Adipocyte (in vitro differentiated cells): ENCODE data around the gene GPR157.

Experiments used
- DNase-seq: peaks from one replicate; pipeline ENCODE4 v3.0.0-alpha.2; 2015; ENCODE audit warnings: low read depth
- H3K27me3 ChIP-seq: replicated peaks from 2 replicates; pipeline ENCODE4 v1.7.0; 2013; ENCODE audit warnings: mild to moderate bottlenecking, low read length, moderate library complexity; ENCODE audit not compliant: control insufficient read depth, insufficient read depth
- H3K36me3 ChIP-seq: 2 replicates; pipeline ENCODE4 v1.7.0; 2013; ENCODE audit warnings: low read length, mild to moderate bottlenecking, moderate library complexity; ENCODE audit not compliant: control insufficient read depth, insufficient read depth, severe bottlenecking
- H3K4me1 ChIP-seq: 2 replicates; pipeline ENCODE4 v1.7.0; 2013; ENCODE audit warnings: mild to moderate bottlenecking, low read length, moderate library complexity; ENCODE audit not compliant: control insufficient read depth, insufficient read depth
- H3K4me3 ChIP-seq: 2 replicates; pipeline ENCODE4 v1.7.0; 2013; ENCODE audit warnings: mild to moderate bottlenecking, low read length, moderate library complexity
- H3K9ac ChIP-seq: 2 replicates; pipeline ENCODE4 v1.7.0; 2013; ENCODE audit warnings: mild to moderate bottlenecking, low read length, moderate library complexity
- H3K9me3 ChIP-seq: 2 replicates; pipeline ENCODE4 v1.7.0; 2013; ENCODE audit warnings: mild to moderate bottlenecking, low read length, moderate library complexity; ENCODE audit not compliant: control insufficient read depth

Gene GPR157

GRCh38 chr1:9085306-9085940 is 43.5 kb downstream of the GPR157 start:
- no peaks in the 10 kb centered on the region for H3K27me3 ChIP-seq
- no peaks in the 10 kb centered on the region for H3K36me3 ChIP-seq
- no peak overlapping the region for H3K4me3 ChIP-seq
- H3K9ac ChIP-seq = peak overlapping the region; percentile 4
- peaks cover 40% of the 10 kb centered on the region for H3K4me1 ChIP-seq
- peaks cover 3% of the 10 kb centered on the region for H3K9me3 ChIP-seq
- DNase-seq = no peak

GRCh38 chr1:9084906-9085305 is 44.0 kb downstream of the GPR157 start:
- Histone ChIP-seq H3K9me3 (peaks cover 3% of the 10 kb centered on the region), H3K27me3 (no peaks in the 10 kb centered on the region), H3K4me3 (no peak overlapping the region), H3K4me1 (peaks cover 40% of the 10 kb centered on the region), H3K9ac (peak overlapping the region; percentile 32), H3K36me3 (no peaks in the 10 kb centered on the region)
- no peak for DNase-seq

GRCh38 chr1:9081473-9081872 is 47.4 kb downstream of the GPR157 start:
- H3K27me3 ChIP-seq = no peaks in the 10 kb centered on the region
- DNase-seq = no peak

GRCh38 chr1:9080705-9081291 is 48.1 kb downstream of the GPR157 start:
- no peaks in the 10 kb centered on the region for H3K36me3 ChIP-seq
- no peak for DNase-seq
- peaks cover 39% of the 10 kb centered on the region for H3K4me1 ChIP-seq
- H3K9me3 ChIP-seq = no peaks in the 10 kb centered on the region
- no peak overlapping the region for H3K4me3 ChIP-seq
- no peaks in the 10 kb centered on the region for H3K27me3 ChIP-seq
- H3K9ac ChIP-seq = no peak overlapping the region

More at GRCh38 chr1:9081473-9081872, 47.4 kb downstream of the GPR157 start:
- H3K9ac ChIP-seq = no peak overlapping the region
- peaks cover 42% of the 10 kb centered on the region for H3K4me1 ChIP-seq
- no peaks in the 10 kb centered on the region for H3K36me3 ChIP-seq
- H3K9me3 ChIP-seq = no peaks in the 10 kb centered on the region
- no peak overlapping the region for H3K4me3 ChIP-seq

- H3K27me3 ChIP-seq = no peaks in the 10 kb centered on the region
- no peak overlapping the region for H3K9ac ChIP-seq
- H3K36me3 ChIP-seq = no peaks in the 10 kb centered on the region
- no peaks in the 10 kb centered on the region for H3K9me3 ChIP-seq
- peaks cover 32% of the 10 kb centered on the region for H3K4me1 ChIP-seq
- no peak overlapping the region for H3K4me3 ChIP-seq
- no peak for DNase-seq
Observed at GRCh38 chr1:9079988-9080704, 48.8 kb downstream of the GPR157 start.

GRCh38 chr1:9078752-9079500 is 50.0 kb downstream of the GPR157 start:
- H3K9ac ChIP-seq = no peak overlapping the region
- H3K27me3 ChIP-seq = no peaks in the 10 kb centered on the region
- DNase-seq = no peak
- no peak overlapping the region for H3K4me3 ChIP-seq
- no peaks in the 10 kb centered on the region for H3K36me3 ChIP-seq
- H3K4me1 ChIP-seq = peaks cover 23% of the 10 kb centered on the region
- H3K9me3 ChIP-seq = no peaks in the 10 kb centered on the region

- no peaks in the 10 kb centered on the region for H3K9me3 ChIP-seq
Observed at GRCh38 chr1:9078015-9078751, 50.7 kb downstream of the GPR157 start.

GRCh38 chr1:9075022-9075421 is 53.9 kb downstream of the GPR157 start:
- H3K9me3 ChIP-seq = no peaks in the 10 kb centered on the region
- H3K4me1 ChIP-seq = peaks cover 15% of the 10 kb centered on the region
- H3K4me3 ChIP-seq = no peak overlapping the region
- no peak for DNase-seq
- H3K27me3 ChIP-seq = no peaks in the 10 kb centered on the region
- no peak overlapping the region for H3K9ac ChIP-seq
- no peaks in the 10 kb centered on the region for H3K36me3 ChIP-seq

More at GRCh38 chr1:9078015-9078751, 50.7 kb downstream of the GPR157 start:
- Histone ChIP-seq H3K4me1 (peaks cover 21% of the 10 kb centered on the region), H3K27me3 (no peaks in the 10 kb centered on the region), H3K9ac (no peak overlapping the region), H3K4me3 (no peak overlapping the region), H3K36me3 (no peaks in the 10 kb centered on the region)
- no peak for DNase-seq

- Histone ChIP-seq H3K36me3 (no peaks in the 10 kb centered on the region), H3K4me3 (no peak overlapping the region), H3K9ac (no peak overlapping the region), H3K27me3 (no peaks in the 10 kb centered on the region), H3K4me1 (peaks cover 25% of the 10 kb centered on the region), H3K9me3 (no peaks in the 10 kb centered on the region)
- DNase-seq = no peak
Observed at GRCh38 chr1:9073143-9073542, 55.8 kb downstream of the GPR157 start.

- H3K9me3 ChIP-seq = no peaks in the 10 kb centered on the region
Observed at GRCh38 chr1:9071554-9072235, 57.2 kb downstream of the GPR157 start.

More at GRCh38 chr1:9071554-9072235, 57.2 kb downstream of the GPR157 start:
- no peaks in the 10 kb centered on the region for H3K36me3 ChIP-seq
- peaks cover 32% of the 10 kb centered on the region for H3K4me1 ChIP-seq
- no peaks in the 10 kb centered on the region for H3K27me3 ChIP-seq
- DNase-seq = no peak
- no peak overlapping the region for H3K9ac ChIP-seq
- H3K4me3 ChIP-seq = no peak overlapping the region
